Stimulated activated CD4-positive, alpha-beta T cell treated with anti-CD3 and anti-CD28 coated beads, Interleukin-12 subunit alpha, Interleukin-12 subunit beta, amount 100 ng/mL, for 48 hours (primary cell): ENCODE results near the gene PGRMC2.

ENCODE experiments used
- DNase-seq, 3 donors: peaks; one replicate each; pipeline ENCODE4 v3.0.0-alpha.2; 2020; ENCODE audit warnings: low read depth in 2 of 3, low spot score in 1 of 3

Gene PGRMC2

DNA sequence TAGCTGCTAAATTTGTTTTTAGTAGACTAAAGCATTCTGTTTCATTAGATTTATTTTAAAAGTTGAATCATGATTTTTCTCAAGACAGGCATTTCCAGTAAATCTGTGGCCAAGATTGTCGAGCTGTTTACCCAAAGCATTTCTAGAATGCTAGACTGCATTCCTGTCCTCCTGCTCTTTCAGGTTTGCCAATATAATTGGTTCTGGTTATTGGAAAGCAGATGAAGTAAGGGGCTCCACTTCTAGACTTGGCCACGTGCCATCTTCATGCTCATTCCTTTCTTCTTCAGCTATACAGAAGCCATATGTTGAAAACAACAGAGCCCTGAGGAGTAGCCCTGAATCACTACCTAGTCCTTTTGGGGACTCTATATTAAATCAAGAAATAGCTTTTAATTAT lies 62.5 kb downstream of the PGRMC2 start:
- no peak for DNase-seq

DNA sequence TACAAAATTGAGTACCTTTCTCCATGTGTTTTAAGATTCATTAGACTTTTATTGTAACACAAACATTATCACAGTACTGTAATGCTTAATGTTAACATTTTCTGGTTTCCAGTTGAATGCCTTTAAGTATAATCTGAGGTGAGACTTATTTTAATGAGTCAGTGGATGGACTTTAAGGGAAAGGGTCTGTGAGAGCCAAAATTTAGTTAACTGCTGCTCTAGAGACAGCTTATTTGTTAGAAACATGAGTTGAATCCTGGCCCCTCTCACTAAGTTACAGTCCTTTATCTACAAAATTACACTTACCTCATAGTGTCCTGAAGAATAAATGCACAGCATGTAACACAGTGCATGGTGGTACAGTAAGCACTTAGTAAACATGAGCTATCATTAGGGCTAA lies 66.0 kb downstream of the PGRMC2 start:
- no peak for DNase-seq

DNA sequence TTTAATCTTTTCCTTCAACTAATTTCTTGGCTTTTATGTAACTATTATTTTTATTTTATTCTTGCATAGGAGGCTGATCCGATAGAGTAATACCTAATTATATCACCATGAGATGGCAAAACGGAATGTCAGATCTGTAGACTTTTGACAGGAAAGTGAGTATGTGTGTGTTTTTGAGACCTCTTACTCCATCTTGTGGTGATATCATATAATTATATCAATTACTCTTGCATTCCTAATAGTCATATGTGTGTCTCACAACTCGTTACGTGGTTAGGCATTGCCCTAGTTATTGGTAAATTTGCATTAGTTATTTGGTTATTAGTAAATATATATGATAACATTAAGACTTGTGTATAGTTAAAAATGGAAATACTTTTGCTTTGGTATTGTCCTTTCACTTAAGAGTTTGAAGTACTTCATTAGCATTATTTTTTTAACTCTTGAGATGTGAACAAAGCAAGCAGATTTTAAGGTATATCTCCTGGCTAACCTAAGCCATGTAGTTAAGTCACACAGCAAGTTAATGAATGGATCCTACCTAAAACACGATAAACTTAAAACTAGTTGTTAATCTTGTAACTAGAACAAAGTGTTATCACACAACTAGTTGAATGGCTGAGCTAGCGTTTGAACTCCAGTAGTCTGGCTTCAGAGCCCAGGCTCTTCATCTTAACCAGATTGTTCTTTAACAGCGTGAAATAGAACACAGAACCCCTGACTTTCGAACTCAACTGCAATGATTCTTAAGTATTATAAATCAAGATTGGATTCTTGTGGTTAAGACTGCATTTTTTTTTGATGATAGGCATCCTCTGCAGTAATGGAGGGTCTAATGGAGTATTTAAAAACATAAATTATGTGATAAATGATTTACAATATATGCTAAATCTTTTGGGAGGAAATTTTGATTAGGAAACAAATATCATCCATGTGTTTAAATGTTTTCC lies 67.1 kb downstream of the PGRMC2 start:
- no peak for DNase-seq
